NCI-H82 (cell line): ENCODE measurements around the gene ZDHHC12.
"Not testable (repeated sequence)": the region's sequence is repeated elsewhere in the genome, so short reads cannot be mapped to it uniquely, and the experiment has no call there.

Experiments
- DNase-seq: peaks from one replicate; lab custom pipeline; 2025; lab: John Stamatoyannopoulos, UW

The ZDHHC12 gene

GRCh38 chr9:128707446-128707845, 16.5 kb downstream of the ZDHHC12 start:
- DNase-seq, result no peak

- DNase-seq, result no peak
These were observed 17.1 kb downstream of the ZDHHC12 start for GRCh38 chr9:128706671-128707381.

- DNase-seq, result peak; percentile 31
These were observed 17.9 kb downstream of the ZDHHC12 start for GRCh38 chr9:128706045-128706444.

GRCh38 chr9:128705051-128705965, 18.6 kb downstream of the ZDHHC12 start:
- DNase-seq, result no peak

DNA sequence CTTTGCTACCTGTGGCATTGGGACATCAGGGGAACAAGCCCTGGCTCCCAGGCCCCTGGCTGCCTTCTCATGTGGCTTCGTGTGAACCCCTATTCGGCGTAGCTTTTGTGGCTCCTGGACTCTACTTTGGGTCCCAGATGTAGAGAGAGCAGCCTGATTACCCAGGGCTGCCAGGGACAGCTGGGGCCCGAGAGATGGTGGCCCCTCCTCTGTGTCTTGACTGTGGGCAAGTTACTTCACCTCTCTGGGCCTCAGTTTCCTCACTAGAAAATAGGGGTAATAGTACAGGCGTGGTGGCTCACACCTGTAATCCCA, 19.6 kb downstream of the ZDHHC12 start:
- no peak for DNase-seq

GRCh38 chr9:128703616-128704355, 20.1 kb downstream of the ZDHHC12 start:
- DNase-seq, result no peak

- peak; percentile 66 for DNase-seq
These were observed 20.8 kb downstream of the ZDHHC12 start for GRCh38 chr9:128702949-128703615.

- peak; percentile 93 for DNase-seq
These were observed 21.4 kb downstream of the ZDHHC12 start, which contains the start of gene PKN3 for GRCh38 chr9:128702445-128702948. PKN3 (plus strand) TSS chr9:128702503; CDS start chr9:128702916, 413 bp downstream.

DNA sequence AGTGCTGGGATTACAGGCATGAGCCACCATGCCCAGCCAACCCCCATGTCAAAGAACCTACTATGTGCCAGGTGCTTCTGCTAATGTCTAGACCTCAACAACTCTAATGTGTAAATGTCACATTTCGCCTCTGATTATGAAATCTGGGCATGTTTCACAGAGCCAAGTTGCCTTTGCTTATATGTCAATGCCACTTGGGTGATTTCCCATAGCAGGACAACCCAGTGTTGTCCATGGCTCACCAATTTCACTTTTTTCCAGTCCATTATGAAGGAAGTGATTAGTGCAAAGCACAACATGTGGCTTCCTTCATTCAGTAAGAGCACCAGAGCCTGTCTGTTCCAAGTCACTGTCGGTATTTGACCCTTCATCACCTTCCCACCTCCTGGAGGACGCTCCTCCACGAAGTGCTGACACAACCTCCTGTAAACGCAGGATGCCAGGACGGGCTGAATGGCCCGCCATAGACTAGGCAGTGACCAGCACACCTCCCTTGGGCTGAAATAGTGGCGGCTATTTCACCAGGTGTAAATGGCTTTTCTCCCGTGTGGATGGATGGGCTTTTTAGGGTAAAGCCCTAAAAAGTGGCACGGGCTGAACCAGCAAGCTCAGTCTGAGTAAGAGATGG, 22.6 kb downstream of the ZDHHC12 start:
- no peak for DNase-seq

DNA sequence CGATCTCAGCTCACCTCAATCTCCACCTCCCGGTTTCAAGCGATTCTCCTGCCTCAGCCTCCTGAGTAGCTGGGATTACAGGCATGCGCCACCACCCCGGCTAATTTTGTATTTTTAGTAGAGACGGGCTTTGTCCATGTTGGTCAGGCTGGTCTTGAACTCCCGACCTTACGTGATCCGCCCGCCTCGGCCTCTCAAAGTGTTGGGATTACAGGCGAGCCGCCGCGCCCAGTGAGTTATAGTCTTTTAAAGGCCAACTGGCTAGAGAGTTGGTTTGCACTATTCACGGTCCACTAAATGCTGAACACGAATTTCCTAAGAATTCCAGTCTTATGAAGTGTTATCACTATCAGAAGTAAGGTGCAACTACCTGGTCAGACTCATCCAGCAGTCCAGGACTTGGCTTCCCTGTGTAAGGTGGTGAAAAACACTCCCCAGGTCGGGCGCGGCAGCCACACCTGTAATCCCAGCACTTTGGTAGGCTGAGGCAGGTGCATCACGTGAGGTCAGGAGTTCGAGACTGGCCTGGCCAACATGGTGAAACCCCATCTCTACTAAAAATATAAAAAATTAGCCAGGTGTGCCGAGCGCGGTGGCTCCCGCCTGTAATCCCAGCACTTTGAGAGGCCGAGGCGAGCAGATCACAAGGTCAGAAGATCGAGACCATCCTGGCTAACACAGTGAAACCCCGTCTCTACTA, 24.7 kb downstream of the ZDHHC12 start:
- not testable (repeated sequence) for DNase-seq

GRCh38 chr9:128696923-128697707, 26.8 kb downstream of the ZDHHC12 start:
- DNase-seq, result peak; percentile 45

DNA sequence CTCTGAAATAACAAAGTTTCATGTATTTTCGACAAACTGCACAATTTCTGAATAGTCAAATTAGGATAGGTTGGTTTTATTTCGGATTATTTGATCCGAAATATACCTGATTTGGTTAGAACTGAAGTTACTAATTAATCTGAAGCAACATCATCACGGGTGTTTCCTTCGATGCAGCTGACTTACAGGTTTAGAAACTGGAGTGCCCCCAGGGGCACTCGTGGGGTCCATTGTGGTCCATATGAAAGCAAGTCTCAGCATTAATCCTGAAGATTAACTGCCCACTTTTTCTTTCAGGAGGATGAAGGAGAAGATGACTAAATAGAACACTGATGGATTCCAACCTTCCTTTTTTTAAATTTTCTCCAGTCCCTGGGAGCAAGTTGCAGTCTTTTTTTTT, 29.6 kb downstream of the ZDHHC12 start:
- no peak for DNase-seq

DNA sequence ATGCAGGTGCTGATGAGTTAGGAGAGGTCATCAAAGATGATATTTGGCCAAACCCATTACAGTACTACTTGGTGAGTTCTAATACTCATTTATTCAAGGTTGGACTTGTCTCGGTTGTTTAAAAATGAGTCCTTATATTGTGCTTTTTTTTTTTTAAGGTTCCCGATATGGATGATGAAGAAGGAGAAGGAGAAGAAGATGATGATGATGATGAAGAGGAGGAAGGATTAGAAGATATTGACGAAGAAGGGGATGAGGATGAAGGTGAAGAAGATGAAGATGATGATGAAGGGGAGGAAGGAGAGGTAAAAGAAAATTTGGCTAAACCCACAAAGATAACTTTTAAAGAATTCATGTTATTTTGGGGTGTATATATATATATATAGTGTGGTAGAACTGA, 30.2 kb downstream of the ZDHHC12 start:
- not testable (repeated sequence) for DNase-seq

- no peak for DNase-seq
These were observed 33.3 kb downstream of the ZDHHC12 start for GRCh38 chr9:128690684-128691034.

DNA sequence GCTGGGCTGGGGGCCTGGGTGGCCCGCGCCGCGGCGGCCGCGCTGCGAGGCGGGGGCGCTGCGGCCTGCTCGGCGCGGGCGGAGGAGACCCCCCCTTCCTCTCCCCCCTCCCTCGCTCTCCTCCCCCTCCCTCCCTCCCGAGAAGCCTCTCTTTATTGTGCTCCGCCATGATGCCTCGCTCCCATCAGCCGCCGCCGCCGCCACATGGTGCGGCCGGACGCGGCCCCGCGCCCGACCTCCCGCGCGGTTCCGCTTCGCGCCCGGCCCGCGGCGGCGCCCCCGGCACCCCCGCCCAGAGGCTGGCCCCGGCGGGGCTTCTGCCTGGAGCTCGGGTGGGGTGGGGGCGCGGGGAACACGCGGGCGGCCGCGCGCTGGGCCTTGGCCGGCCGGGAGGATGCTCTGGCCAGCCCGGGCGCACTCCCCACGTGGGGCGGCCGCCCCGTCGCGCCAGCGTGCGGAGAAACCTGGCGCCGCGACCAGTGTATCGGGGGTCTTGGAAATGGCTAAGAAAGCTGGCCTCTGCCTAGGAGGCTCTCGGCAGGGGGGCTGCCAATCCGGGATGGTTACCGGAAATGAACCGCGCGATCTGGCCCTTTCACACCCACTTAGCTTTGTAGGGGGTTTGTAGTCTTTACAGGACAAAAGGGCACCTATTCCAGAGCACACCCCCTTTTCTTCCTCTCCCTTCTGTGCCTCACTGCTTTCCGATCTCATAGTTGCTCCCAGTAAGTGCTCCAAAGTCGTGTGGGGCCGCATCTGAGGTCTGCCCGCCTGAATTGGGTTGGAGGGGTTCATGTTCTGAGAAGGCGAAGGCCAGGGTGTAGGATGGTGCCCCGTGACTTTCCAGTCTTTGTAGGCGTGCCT, 33.9 kb downstream of the ZDHHC12 start:
- DNase-seq, result peak; percentile 60

GRCh38 chr9:128689293-128689774, 34.6 kb downstream of the ZDHHC12 start:
- peak; percentile 66 for DNase-seq

GRCh38 chr9:128688501-128689292, 35.2 kb downstream of the ZDHHC12 start, which contains the start of gene SET:
SET (plus strand) TSS chr9:128689222; CDS start chr9:128689583, 361 bp downstream.
- DNase-seq, result peak; percentile 96

DNA sequence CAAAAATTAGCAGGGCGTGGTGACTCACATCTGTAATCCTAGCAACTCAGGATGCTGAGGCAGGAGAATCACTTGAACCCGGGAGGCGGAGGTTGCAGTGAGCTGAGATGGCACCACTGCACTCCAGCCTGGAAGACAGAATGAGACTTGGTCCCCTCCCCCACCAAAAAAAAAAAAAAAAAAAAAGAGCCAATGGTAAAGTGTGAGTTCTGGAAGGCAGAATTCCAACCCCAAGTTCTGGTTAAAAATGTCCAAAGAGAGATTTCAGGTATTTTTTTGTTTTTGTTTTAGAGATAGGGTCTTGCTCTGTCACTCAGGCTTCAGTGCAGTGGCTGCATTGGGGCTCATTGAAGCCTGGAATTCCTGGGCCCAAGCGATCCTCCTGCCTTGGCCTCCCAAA, 36.5 kb downstream of the ZDHHC12 start:
- no peak for DNase-seq
